ENCODE results near the gene MAZ. TPM values are rescaled to one million over a fixed set of nuclear protein-coding genes. Genes with fewer than 3 reads are reported as not detected.
"Not testable (repeated sequence)": the region's sequence is repeated elsewhere in the genome, so short reads cannot be mapped to it uniquely, and the experiment has no call there.

Gene MAZ
- polyA plus RNA-seq, 3 donors: 299 to 379 (median 301) TPM

DNA sequence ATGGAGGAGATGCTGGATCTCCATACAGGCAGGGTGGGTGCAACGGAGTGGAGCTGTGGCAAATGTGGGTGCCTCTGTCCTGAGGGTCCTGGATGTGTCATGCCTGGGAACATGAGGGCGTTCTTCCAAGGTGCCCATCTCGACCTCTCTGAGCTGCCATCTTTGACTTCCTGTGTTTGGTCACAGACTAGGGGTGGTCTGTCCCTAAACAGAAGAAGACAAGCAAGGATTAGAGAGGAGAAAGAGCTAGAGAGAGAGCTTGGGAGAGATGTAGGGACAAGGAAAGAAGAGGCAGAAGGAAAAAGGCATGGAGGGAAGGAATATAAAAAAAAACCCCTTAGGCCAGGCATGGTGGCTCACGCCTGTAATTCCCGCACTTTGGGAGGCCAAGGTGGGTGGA lies 31.6 kb upstream of the MAZ start:
- no peak for DNase-seq (ENCODE audit: extremely low read depth in 1 of 11, low read depth in 9 of 11, low spot score in 4 of 11)

GRCh38 chr16:29775742-29776408 lies 30.5 kb upstream of the MAZ start:
- no peak for DNase-seq (ENCODE audit: extremely low read depth in 1 of 11, low read depth in 9 of 11, low spot score in 4 of 11)

- DNase-seq (ENCODE audit: extremely low read depth in 1 of 11, low read depth in 9 of 11, low spot score in 4 of 11): no peak
These were observed 28.6 kb upstream of the MAZ start, which contains the start of gene ZG16 for GRCh38 chr16:29777576-29778350. Gene ZG16, plus strand, starts transcription at chr16:29778256. Its CDS starts 1,011 bp downstream, at chr16:29779267.

DNA sequence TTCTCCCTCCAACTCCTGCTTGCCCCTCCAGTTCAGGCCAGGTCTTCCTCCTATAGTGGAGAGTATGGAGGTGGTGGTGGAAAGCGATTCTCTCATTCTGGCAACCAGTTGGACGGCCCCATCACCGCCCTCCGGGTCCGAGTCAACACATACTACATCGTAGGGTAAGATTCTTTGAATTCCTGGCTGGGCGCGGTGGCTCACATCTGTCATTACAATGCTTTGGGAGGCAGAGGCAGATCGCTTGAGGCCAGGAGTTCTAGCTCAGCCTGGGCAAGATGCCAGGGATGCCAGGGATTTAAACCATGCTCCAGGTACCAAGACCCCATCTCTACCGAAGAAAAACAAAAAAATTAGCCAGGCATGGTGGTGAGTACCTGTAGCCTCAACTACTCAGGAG lies 26.9 kb upstream of the MAZ start:
- DNase-seq (ENCODE audit: extremely low read depth in 1 of 11, low read depth in 9 of 11, low spot score in 4 of 11): no peak

DNA sequence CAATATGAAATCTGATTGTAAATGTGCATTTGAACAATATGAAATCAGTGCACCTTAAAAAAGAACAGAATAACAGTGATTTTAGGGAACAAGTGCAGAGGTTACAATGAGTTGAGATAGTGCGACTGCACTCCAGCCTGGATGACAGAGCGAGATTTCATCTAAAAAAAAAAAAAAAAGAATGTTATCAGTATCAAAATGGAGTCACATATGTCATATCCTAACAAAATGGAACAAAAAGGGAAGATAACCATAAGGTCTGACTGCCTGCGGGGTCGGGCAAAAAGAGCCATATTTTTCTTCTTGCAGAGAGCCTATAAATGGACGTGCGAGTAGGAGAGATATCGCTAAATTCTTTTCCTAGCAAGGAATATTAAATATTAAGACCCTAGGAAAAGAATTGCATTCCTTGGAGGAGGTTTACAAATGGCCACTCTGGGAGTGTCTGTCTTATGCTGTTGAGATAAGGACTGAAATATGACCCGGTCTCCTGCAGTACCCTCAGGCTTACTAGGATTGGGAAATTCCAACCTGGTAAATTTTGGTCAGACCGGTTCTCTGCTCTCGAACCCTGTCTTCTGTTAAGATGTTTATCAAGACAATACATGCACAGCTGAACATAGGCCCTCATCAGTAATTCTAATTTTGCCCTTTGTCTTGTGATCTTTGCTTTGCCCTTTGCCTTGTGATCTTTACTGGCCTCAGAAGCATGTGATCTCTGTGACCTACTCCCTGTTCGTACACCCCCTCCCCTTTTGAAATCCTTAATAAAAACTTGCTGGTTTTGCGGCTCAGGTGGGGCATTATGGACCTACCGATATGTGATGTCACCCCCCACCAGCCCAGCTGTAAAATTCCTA lies 23.0 kb upstream of the MAZ start:
- DNase-seq (ENCODE audit: extremely low read depth in 1 of 11, low read depth in 9 of 11, low spot score in 4 of 11): not testable (repeated sequence)

DNA sequence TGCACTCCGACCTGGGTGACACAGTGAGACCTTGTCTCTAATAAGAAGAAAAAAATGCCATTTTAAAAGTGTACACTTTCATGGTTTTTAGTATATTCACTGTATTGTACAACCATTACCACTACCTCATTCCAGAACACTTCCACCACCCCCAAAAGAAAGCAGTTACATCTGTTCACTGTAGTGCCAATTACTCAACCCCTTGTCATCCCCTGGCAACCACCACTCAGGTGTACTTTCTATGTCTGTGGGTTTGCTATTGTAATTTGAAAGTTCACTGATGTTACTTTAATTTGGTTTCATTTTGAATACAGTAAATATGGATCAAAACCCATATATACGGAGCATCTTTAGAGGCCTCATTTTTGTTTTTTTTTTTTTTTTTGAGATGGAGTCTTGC lies 22.2 kb upstream of the MAZ start:
- no peak for DNase-seq (ENCODE audit: extremely low read depth in 1 of 11, low read depth in 9 of 11, low spot score in 4 of 11)

GRCh38 chr16:29784901-29785500 lies 21.3 kb upstream of the MAZ start:
- DNase-seq (ENCODE audit: extremely low read depth in 1 of 11, low read depth in 9 of 11, low spot score in 4 of 11): peak in 5 of 11 donors; percentile 48 to 64 (median 51)

- DNase-seq (ENCODE audit: extremely low read depth in 1 of 11, low read depth in 9 of 11, low spot score in 4 of 11): not testable (repeated sequence)
These were observed 19.2 kb upstream of the MAZ start for GRCh38 chr16:29787155-29787554.

DNA sequence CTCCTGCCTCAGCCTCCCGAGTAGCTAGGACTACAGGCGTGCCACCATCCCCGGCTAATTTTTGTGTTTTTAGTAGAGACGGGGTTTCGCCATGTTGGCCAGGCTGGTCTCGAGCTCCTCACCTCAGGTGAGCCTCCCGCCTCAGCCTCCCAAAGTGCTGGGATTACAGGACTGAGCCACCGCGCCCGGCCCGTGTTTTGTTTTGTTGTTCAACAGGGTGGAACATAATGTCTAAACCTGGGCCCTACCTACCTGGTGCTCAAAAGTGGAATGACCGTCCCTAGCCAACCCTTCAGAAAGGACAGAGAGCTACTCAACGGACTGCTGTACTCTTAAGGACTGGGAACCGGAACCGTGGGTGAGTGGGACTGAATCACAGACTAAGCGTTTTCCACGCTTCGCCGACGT lies 16.6 kb upstream of the MAZ start:
- DNase-seq (ENCODE audit: extremely low read depth in 1 of 11, low read depth in 9 of 11, low spot score in 4 of 11): no peak

- DNase-seq (ENCODE audit: extremely low read depth in 1 of 11, low read depth in 9 of 11, low spot score in 4 of 11): peak; percentile 97 to 99 (median 98)
These were observed 16.0 kb upstream of the MAZ start, which contains the start of gene KIF22 for GRCh38 chr16:29790183-29790948. Gene KIF22, plus strand, starts transcription at chr16:29790751. Its CDS starts 9 bp downstream, at chr16:29790760.

- no peak for DNase-seq (ENCODE audit: extremely low read depth in 1 of 11, low read depth in 9 of 11, low spot score in 4 of 11)
These were observed 15.1 kb upstream of the MAZ start for GRCh38 chr16:29790949-29791844.

- no peak for DNase-seq (ENCODE audit: extremely low read depth in 1 of 11, low read depth in 9 of 11, low spot score in 4 of 11)
These were observed 14.2 kb upstream of the MAZ start for GRCh38 chr16:29791845-29792807.

DNA sequence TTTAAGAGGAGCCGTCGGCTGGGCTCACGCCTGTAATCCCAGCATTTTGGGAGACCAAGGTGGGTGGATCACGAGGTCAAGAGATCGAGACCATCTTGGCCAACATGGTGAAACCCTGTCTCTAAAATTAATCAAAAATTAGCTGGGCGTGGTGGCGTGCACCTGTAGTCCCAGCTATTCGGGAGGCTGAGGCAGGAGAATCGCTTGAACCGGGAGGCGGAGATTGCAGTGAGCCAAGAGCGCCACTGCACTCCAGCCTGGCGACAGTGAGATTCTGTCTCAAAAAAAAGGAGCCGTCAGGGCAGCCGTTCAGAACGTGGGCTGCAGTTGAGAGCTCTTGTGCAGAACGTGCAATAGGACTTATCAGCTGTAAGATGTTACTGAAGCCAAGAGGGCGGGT lies 13.2 kb upstream of the MAZ start:
- DNase-seq (ENCODE audit: extremely low read depth in 1 of 11, low read depth in 9 of 11, low spot score in 4 of 11): not testable (repeated sequence)

DNA sequence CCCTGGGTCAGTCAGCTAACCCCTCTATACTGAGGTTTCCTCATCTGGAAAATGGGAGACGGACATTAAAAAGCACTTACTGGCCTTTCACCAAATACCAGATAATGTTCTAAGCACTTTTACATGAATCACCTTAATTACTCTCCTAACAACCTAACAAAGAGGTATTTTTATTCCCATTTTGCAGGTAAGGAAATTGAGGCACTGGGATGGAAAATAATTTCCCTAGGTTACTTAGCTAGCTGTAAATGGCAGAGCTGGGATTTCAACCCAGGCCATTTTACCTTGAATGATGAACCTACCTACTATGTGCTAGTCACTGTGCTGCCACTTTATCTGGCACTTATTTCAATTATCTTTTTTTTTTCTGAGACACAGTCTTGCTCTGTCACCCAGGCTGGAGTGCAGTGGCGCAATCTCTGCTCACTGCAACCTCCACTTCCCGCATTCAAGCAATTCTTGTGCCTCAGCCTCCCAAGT lies 12.1 kb upstream of the MAZ start:
- DNase-seq (ENCODE audit: extremely low read depth in 1 of 11, low read depth in 9 of 11, low spot score in 4 of 11): no peak

DNA sequence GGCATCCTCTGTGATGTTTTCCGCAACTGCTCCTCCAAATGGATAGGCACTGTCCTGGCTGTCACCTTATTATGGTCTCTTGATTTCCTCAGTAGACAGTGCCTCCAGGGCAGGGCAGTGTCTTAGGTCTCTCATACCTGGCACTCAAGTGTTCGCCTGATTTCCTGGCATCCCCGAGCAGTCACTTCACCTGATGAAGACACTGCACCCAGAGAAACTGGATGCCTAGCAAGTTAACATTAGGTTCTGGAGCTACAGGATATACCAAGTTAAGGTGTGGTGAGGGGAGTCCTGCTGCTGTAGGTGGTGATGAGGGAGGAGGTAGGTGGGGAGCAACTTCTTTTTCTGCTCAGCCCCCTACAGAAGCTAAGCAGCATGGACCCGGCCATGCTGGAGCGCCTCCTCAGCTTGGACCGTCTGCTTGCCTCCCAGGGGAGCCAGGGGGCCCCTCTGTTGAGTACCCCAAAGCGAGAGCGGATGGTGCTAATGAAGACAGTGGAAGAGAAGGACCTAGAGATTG lies 3.9 kb upstream of the MAZ start:
- no peak for DNase-seq (ENCODE audit: extremely low read depth in 1 of 11, low read depth in 9 of 11, low spot score in 4 of 11)

DNA sequence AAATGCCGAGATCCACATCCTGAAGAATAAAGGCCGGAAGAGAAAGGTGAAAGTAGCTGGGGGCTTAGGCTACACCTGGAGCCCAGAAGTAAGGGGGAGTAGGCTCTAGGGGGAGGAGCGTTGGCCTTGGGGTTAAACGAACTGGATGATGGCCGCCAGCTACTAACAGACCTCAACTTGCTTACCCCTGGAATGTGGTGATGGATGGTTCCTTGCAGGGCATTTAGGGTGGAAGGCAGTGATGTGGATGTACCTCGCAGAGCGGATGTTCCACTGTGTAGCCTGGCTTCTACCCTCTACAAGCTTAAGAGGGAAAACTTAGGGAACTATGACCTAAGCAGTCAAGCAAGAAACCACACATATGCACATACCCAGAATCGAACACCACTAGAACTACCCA lies 2.3 kb upstream of the MAZ start:
- no peak for DNase-seq (ENCODE audit: extremely low read depth in 1 of 11, low read depth in 9 of 11, low spot score in 4 of 11)

All from renal cortex interstitium (tissue), 11 donors.